DND-41 (cell line): ENCODE measurements around the gene ARNT2.

Experiments
- ATAC-seq: fragments of 200-7000 bp; cut with Tn5 transposase; 3 replicates; pipeline ENCODE4 v1.9.1; 2021; ENCODE audit warnings: low read depth; ENCODE audit not compliant: insufficient read depth
- DNase-seq: peaks from one replicate; pipeline ENCODE4 v3.0.0-alpha.2; 2020
- H2AFZ ChIP-seq: 2 replicates; pipeline ENCODE4 v1.6.0; 2012; ENCODE audit warnings: low read depth, low read length
- H3K27ac ChIP-seq: 2 replicates; pipeline ENCODE4 v1.5.1; 2012; ENCODE audit warnings: low read length, inconsistent platforms
- H3K27me3 ChIP-seq: fragments of 200-600 bp; sonication (generic); 2 replicates; pipeline ENCODE4 v1.6.0; 2012; ENCODE audit warnings: low read length, mild to moderate bottlenecking, inconsistent platforms; ENCODE audit not compliant: insufficient read depth, poor library complexity
- H3K36me3 ChIP-seq: 2 replicates; pipeline ENCODE4 v1.5.1; 2012; ENCODE audit warnings: low read length, inconsistent platforms; ENCODE audit not compliant: insufficient read depth
- H3K4me1 ChIP-seq: 2 replicates; pipeline ENCODE4 v1.5.1; 2012; ENCODE audit warnings: mild to moderate bottlenecking, low read length; ENCODE audit not compliant: insufficient read depth
- H3K4me2 ChIP-seq: 2 replicates; pipeline ENCODE4 v1.6.0; 2012; ENCODE audit warnings: mild to moderate bottlenecking, moderate library complexity, low read length, inconsistent platforms; ENCODE audit not compliant: insufficient read depth
- H3K4me3 ChIP-seq, 2 experiments: fragments of 200-600 bp in 1 of 2; shearing (Covaris generic) in 1 of 2; 2 replicates each; pipeline ENCODE4 v1.5.1; 2012 to 2016; ENCODE audit warnings: inconsistent platforms in 2 of 2, low read length in 2 of 2, mild to moderate bottlenecking in 2 of 2, low read depth in 1 of 2, moderate library complexity in 1 of 2
- H3K79me2 ChIP-seq: 2 replicates; pipeline ENCODE4 v1.6.0; 2012; ENCODE audit warnings: low read length, inconsistent platforms; ENCODE audit not compliant: insufficient read depth
- H3K9ac ChIP-seq: 2 replicates; pipeline ENCODE4 v1.6.0; 2012; ENCODE audit warnings: low read depth, mild to moderate bottlenecking, inconsistent platforms, low read length, moderate library complexity
- H3K9me3 ChIP-seq: 2 replicates; pipeline ENCODE4 v1.5.1; 2012; ENCODE audit warnings: low read length, moderate library complexity, mild to moderate bottlenecking, inconsistent platforms; ENCODE audit not compliant: insufficient read depth, severe bottlenecking
- H4K20me1 ChIP-seq: 2 replicates; pipeline ENCODE4 v1.6.0; 2012; ENCODE audit warnings: low read length; ENCODE audit not compliant: insufficient read depth
- CTCF ChIP-seq: IDR thresholded peaks from 2 replicates; pipeline ENCODE4 v1.5.1; 2012; ENCODE audit warnings: borderline replicate concordance, low read length, moderate library complexity, mild to moderate bottlenecking; ENCODE audit not compliant: poor library complexity, severe bottlenecking; ENCODE audit errors: extremely low read depth
- EZH2 ChIP-seq: IDR thresholded peaks from 3 replicates; pipeline ENCODE4 v1.6.1; 2012; ENCODE audit warnings: borderline replicate concordance, low read depth, mild to moderate bottlenecking, moderate library complexity, low read length, inconsistent platforms; ENCODE audit not compliant: severe bottlenecking

ARNT2 gene

DNA sequence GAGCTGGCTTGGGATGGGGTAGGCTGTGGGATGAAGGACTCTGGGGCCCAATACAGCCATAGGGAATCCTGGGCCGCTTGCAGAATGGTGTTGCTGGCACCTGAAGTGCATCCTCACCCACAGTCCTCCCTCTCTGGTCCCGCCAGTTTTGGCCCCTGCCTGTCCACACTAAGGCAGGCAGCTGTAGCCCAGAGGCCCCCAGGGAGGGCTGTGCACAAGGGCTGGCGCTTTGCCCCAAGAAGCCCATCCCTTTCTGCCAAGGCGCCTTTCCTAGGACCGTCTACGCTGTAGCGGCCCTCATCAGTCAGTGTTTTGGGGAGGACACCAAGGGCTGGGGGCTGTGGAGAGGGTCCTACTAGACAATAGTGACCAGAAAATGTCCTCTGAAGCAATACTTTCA lies 174.7 kb downstream of the ARNT2 start:
- Histone ChIP-seq H3K36me3 (no peaks in the 10 kb centered on the region), H3K27ac (no peak overlapping the region), H3K9ac (no peak overlapping the region), H3K27me3 (peaks cover 4% of the 10 kb centered on the region), H4K20me1 (no peaks in the 10 kb centered on the region), H3K4me3 (no peak overlapping the region), H3K4me1 (no peaks in the 10 kb centered on the region), H3K9me3 (no peaks in the 10 kb centered on the region), H3K79me2 (no peaks in the 10 kb centered on the region), H2AFZ (no peak overlapping the region), H3K4me2 (no peak overlapping the region)
- TF ChIP-seq EZH2 (no peak), CTCF (no peak)
- ATAC-seq (no peak), DNase-seq (no peak)

- H4K20me1 ChIP-seq = no peaks in the 10 kb centered on the region
- no peaks in the 10 kb centered on the region for H3K9me3 ChIP-seq
- H2AFZ ChIP-seq = no peak overlapping the region
- peaks cover 4% of the 10 kb centered on the region for H3K27me3 ChIP-seq
- H3K9ac ChIP-seq = no peak overlapping the region
- no peaks in the 10 kb centered on the region for H3K36me3 ChIP-seq
- no peak overlapping the region for H3K4me2 ChIP-seq
- H3K4me1 ChIP-seq = no peaks in the 10 kb centered on the region
- ATAC-seq = no peak
- no peak overlapping the region for H3K4me3 ChIP-seq
- H3K79me2 ChIP-seq = no peaks in the 10 kb centered on the region
- no peak for DNase-seq
- H3K27ac ChIP-seq = no peak overlapping the region
- TF ChIP-seq EZH2 (no peak), CTCF (no peak)
Measured at GRCh38 chr15:80579611-80580010, 175.4 kb downstream of the ARNT2 start.

- H3K4me1 ChIP-seq = no peaks in the 10 kb centered on the region
- no peak overlapping the region for H2AFZ ChIP-seq
- no peaks in the 10 kb centered on the region for H3K79me2 ChIP-seq
- no peak overlapping the region for H3K27ac ChIP-seq
- H3K9me3 ChIP-seq = no peaks in the 10 kb centered on the region
- no peak overlapping the region for H3K4me3 ChIP-seq
- peaks cover 4% of the 10 kb centered on the region for H3K27me3 ChIP-seq
- TF ChIP-seq CTCF = no peak
- ATAC-seq (no peak), DNase-seq (no peak)
- H4K20me1 ChIP-seq = no peaks in the 10 kb centered on the region
- no peak overlapping the region for H3K9ac ChIP-seq
- no peaks in the 10 kb centered on the region for H3K36me3 ChIP-seq
- no peak overlapping the region for H3K4me2 ChIP-seq
Measured at GRCh38 chr15:80580106-80580505, 175.9 kb downstream of the ARNT2 start.

GRCh38 chr15:80580536-80581260 lies 176.5 kb downstream of the ARNT2 start:
- H3K4me2 ChIP-seq = no peak overlapping the region
- no peaks in the 10 kb centered on the region for H3K79me2 ChIP-seq
- peaks cover 4% of the 10 kb centered on the region for H3K27me3 ChIP-seq
- H3K4me1 ChIP-seq = no peaks in the 10 kb centered on the region
- no peak overlapping the region for H2AFZ ChIP-seq
- H3K27ac ChIP-seq = no peak overlapping the region
- no peak for TF ChIP-seq CTCF
- no peak for TF ChIP-seq EZH2
- H3K9me3 ChIP-seq = no peaks in the 10 kb centered on the region
- DNase-seq (no peak), ATAC-seq (no peak)
- no peaks in the 10 kb centered on the region for H4K20me1 ChIP-seq
- H3K36me3 ChIP-seq = no peaks in the 10 kb centered on the region
- H3K9ac ChIP-seq = no peak overlapping the region
- no peak overlapping the region for H3K4me3 ChIP-seq
